MCF 10A (cell line): ENCODE data around the gene CADPS. TPM values are rescaled to one million over a fixed set of nuclear protein-coding genes. Genes with fewer than 3 reads are reported as not detected.

Experiments
- BruUV-seq: library from RNA; stranded (reverse); fragments of 400-500 nt; replicated peaks from 2 replicates; lab custom pipeline; 2021; lab: Mats Ljungman, UMichigan
- CTCF ChIA-PET: fragments of 300-600 bp; sonication (Branson Sonifier 250); formaldehyde crosslinking; extraction: SDS; loops from one replicate; lab custom pipeline; 2021; ENCODE audit warnings: antibody characterized with exemption, inconsistent platforms; lab: Yijun Ruan, JAX
- POLR2A ChIA-PET: fragments of 300-600, 350-650 bp; sonication (Branson Sonifier 250); formaldehyde crosslinking; extraction: SDS; loops from one replicate; lab custom pipeline; 2020; ENCODE audit warnings: antibody characterized with exemption, inconsistent platforms; lab: Yijun Ruan, JAX
- DNase-seq: peaks from one replicate; pipeline ENCODE4 v3.0.0-alpha.2; 2018; ENCODE audit not compliant: unreplicated experiment
- H3K27ac Mint-ChIP-seq: one replicate; pipeline ENCODE4 v1.8.0; 2022; ENCODE audit warnings: mild to moderate bottlenecking, low read depth, mixed read lengths; ENCODE audit not compliant: unreplicated experiment
- H3K27me3 Mint-ChIP-seq: one replicate; pipeline ENCODE4 v1.8.0; 2022; ENCODE audit warnings: mixed read lengths; ENCODE audit not compliant: insufficient read depth, unreplicated experiment
- H3K36me3 Mint-ChIP-seq: one replicate; pipeline ENCODE4 v1.8.0; 2022; ENCODE audit warnings: mild to moderate bottlenecking, moderate library complexity, mixed read lengths; ENCODE audit not compliant: insufficient read depth, unreplicated experiment
- H3K4me1 Mint-ChIP-seq: one replicate; pipeline ENCODE4 v1.8.0; 2022; ENCODE audit warnings: mixed read lengths; ENCODE audit not compliant: insufficient read depth, unreplicated experiment
- H3K4me3 Mint-ChIP-seq: one replicate; pipeline ENCODE4 v1.8.0; 2022; ENCODE audit warnings: mild to moderate bottlenecking, moderate library complexity, mixed read lengths; ENCODE audit not compliant: unreplicated experiment
- H3K9me3 Mint-ChIP-seq: one replicate; pipeline ENCODE4 v1.8.0; 2022; ENCODE audit warnings: mixed read lengths; ENCODE audit not compliant: unreplicated experiment
- CTCF ChIP-seq: fragments of 200-600 bp; IDR thresholded peaks from one replicate; pipeline ENCODE4 v1.8.0; 2022; ENCODE audit warnings: antibody characterized with exemption, mild to moderate bottlenecking; ENCODE audit not compliant: unreplicated experiment
- intact Hi-C: fragments of 100-400 bp; cut with micrococcal nuclease; formaldehyde crosslinking; loops from 2 replicates; pipeline ENCODE4 v1.14.1; 2022
- total RNA-seq: library from RNA; stranded (reverse); gene quantifications from 2 replicates; pipeline ENCODE4 v1.2.3, GENCODE V29; 2022

CADPS gene
- total RNA-seq, 1 experiment from 2014 or later: not detected

- TF ChIP-seq CTCF: no peak
- CTCF ChIA-PET: no interaction called here
- Mint-ChIP-seq H3K4me1 (no peaks in the 10 kb centered on the region), H3K36me3 (no peaks in the 10 kb centered on the region), H3K27ac (no peak overlapping the region), H3K4me3 (no peak overlapping the region), H3K27me3 (peaks cover 39% of the 10 kb centered on the region), H3K9me3 (no peaks in the 10 kb centered on the region)
- no TSS peak for BruUV-seq
- intact Hi-C loops: no loop called here
- DNase-seq: no peak
- POLR2A ChIA-PET: no interaction called here
Measured at GRCh38 chr3:62363275-62363674, 511.9 kb downstream of the CADPS start.

- DNase-seq: no peak
- Mint-ChIP-seq H3K9me3 (no peaks in the 10 kb centered on the region), H3K4me1 (no peaks in the 10 kb centered on the region), H3K27me3 (peaks cover 25% of the 10 kb centered on the region), H3K36me3 (no peaks in the 10 kb centered on the region), H3K4me3 (no peak overlapping the region), H3K27ac (no peak overlapping the region)
- intact Hi-C loops: no loop called here
- ChIA-PET CTCF (no interaction called here), POLR2A (no interaction called here)
- TF ChIP-seq CTCF: no peak
- no TSS peak for BruUV-seq
Measured at GRCh38 chr3:62361824-62362223, 513.4 kb downstream of the CADPS start.

GRCh38 chr3:62361261-62361660 lies 514.0 kb downstream of the CADPS start:
- TF ChIP-seq CTCF: no peak
- BruUV-seq: no TSS peak
- no peaks in the 10 kb centered on the region for H3K9me3 Mint-ChIP-seq
- intact Hi-C loops: no loop called here
- no peak overlapping the region for H3K4me3 Mint-ChIP-seq
- H3K27ac Mint-ChIP-seq: no peak overlapping the region
- H3K4me1 Mint-ChIP-seq: no peaks in the 10 kb centered on the region
- H3K36me3 Mint-ChIP-seq: no peaks in the 10 kb centered on the region
- ChIA-PET POLR2A (no interaction called here), CTCF (interaction anchor here (0.6 kb wide), 1 partner anchor 69 kb away, joined by 3 read pairs; no protein-coding TSS in a partner anchor)
- peaks cover 19% of the 10 kb centered on the region for H3K27me3 Mint-ChIP-seq
- no peak for DNase-seq

- no peak for DNase-seq
- no peaks in the 10 kb centered on the region for H3K36me3 Mint-ChIP-seq
- no peak for TF ChIP-seq CTCF
- ChIA-PET CTCF (interaction anchor here (0.5 to 0.6 kb wide), 3 partner anchors 24 to 1191 kb away, joined by 3 to 4 read pairs (median 3); no protein-coding TSS in a partner anchor), POLR2A (no interaction called here)
- H3K4me3 Mint-ChIP-seq: no peak overlapping the region
- no peaks in the 10 kb centered on the region for H3K9me3 Mint-ChIP-seq
- H3K27me3 Mint-ChIP-seq: peaks cover 2% of the 10 kb centered on the region
- intact Hi-C loops: no loop called here
- BruUV-seq: no TSS peak
- no peak overlapping the region for H3K27ac Mint-ChIP-seq
- H3K4me1 Mint-ChIP-seq: no peaks in the 10 kb centered on the region
Measured at GRCh38 chr3:62359531-62359930, 515.7 kb downstream of the CADPS start.
